A673 (cell line): ENCODE data around the gene HMGB3.

Experiments used
- EZH2 ChIP-seq: fragments of 200-600 bp; sonication (generic); IDR thresholded peaks from 2 replicates; pipeline ENCODE4 v1.6.1; 2017; ENCODE audit warnings: borderline replicate concordance, low read depth, mild to moderate bottlenecking, mixed read lengths, antibody characterized with exemption, low read length; ENCODE audit not compliant: poor library complexity, severe bottlenecking
- TF ChIP-seq, protein P1 (sequence below): fragments of 300-800, 200-600 bp; sonication (generic); conservative IDR thresholded peaks from 2 replicates; pipeline ENCODE4 v1.5.1; 2017; ENCODE audit warnings: low read depth, mild to moderate bottlenecking, antibody characterized with exemption, low read length, moderate library complexity, mixed read lengths

DNA sequence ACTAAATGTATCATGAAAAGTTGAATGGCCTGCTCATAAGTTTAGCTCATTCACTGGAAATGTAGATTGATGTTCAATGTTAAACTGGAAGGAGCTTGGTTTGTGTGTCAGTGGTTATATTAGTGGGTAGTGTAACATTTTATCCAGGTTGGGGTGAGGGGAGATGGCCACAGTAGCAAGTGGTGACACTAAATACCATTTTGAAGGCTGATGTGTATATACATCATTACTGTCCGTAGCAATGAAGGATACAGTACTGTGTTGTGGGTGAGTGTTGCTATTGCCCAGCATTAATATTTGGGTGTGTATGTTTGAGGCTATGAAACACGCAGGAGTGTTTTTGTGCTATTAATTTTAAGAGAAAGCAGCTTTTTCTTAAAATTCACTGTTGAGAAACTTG, 6.3 kb downstream of the HMGB3 start:
- TF ChIP-seq, protein P1, sequence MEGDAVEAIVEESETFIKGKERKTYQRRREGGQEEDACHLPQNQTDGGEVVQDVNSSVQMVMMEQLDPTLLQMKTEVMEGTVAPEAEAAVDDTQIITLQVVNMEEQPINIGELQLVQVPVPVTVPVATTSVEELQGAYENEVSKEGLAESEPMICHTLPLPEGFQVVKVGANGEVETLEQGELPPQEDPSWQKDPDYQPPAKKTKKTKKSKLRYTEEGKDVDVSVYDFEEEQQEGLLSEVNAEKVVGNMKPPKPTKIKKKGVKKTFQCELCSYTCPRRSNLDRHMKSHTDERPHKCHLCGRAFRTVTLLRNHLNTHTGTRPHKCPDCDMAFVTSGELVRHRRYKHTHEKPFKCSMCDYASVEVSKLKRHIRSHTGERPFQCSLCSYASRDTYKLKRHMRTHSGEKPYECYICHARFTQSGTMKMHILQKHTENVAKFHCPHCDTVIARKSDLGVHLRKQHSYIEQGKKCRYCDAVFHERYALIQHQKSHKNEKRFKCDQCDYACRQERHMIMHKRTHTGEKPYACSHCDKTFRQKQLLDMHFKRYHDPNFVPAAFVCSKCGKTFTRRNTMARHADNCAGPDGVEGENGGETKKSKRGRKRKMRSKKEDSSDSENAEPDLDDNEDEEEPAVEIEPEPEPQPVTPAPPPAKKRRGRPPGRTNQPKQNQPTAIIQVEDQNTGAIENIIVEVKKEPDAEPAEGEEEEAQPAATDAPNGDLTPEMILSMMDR = no peak
- no peak for TF ChIP-seq EZH2
